ENCODE measurements around the gene MSANTD2.

The MSANTD2 gene

DNA sequence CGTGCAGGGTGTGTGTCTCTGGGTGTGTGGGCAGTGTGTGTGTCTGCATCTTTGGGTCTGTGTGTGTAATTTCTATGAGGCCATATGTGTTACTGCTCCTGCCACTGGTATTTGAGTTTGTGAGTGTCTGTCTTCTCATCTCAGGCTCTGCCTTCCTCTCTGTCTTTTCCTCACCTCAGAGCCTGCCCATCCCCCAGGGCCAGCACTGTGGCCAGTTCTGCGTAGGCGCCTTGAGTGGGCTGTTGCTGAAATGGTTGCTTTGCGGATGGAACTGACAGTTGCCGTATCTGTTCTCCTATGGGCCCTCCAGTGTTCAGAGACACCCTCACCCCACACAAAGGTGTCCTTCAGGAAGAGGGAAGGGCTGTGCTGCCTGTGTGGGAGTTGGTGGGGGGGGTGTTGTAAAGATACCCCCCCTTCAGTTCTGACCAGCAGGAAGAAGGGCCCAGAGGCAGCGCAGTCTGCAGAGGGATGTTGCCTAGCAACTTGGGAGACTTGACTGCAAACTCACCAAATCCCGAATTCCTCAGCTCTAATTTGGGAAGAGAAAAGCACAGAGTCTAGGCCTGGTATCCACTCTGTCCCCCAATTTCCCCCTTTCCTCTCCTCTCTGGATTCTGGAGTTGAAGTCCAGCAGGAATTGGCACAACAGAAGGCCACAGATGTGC is 62.4 kb downstream of the MSANTD2 start (continued):
- TF ChIP-seq, protein P1, sequence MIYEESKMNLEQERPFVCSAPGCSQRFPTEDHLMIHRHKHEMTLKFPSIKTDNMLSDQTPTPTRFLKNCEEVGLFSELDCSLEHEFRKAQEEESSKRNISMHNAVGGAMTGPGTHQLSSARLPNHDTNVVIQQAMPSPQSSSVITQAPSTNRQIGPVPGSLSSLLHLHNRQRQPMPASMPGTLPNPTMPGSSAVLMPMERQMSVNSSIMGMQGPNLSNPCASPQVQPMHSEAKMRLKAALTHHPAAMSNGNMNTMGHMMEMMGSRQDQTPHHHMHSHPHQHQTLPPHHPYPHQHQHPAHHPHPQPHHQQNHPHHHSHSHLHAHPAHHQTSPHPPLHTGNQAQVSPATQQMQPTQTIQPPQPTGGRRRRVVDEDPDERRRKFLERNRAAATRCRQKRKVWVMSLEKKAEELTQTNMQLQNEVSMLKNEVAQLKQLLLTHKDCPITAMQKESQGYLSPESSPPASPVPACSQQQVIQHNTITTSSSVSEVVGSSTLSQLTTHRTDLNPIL (CRISPR knock-in tag; IDR thresholded peaks at IDR 0.05; ENCODE audit: low read depth), result no peak
- TF ChIP-seq CSDC2 (CRISPR knock-in tag; IDR thresholded peaks at IDR 0.05) (no peak), SNAI2 (CRISPR knock-in tag; IDR thresholded peaks at IDR 0.05) (no peak), ISL1 (CRISPR knock-in tag; IDR thresholded peaks at IDR 0.05) (no peak), ZNF70 (CRISPR knock-in tag; IDR thresholded peaks at IDR 0.05) (no peak), PPARA (CRISPR knock-in tag; IDR thresholded peaks at IDR 0.05; ENCODE audit: borderline replicate concordance) (no peak), ZC3H10 (CRISPR knock-in tag; IDR thresholded peaks at IDR 0.05) (no peak)
- TF ChIP-seq, protein P2, sequence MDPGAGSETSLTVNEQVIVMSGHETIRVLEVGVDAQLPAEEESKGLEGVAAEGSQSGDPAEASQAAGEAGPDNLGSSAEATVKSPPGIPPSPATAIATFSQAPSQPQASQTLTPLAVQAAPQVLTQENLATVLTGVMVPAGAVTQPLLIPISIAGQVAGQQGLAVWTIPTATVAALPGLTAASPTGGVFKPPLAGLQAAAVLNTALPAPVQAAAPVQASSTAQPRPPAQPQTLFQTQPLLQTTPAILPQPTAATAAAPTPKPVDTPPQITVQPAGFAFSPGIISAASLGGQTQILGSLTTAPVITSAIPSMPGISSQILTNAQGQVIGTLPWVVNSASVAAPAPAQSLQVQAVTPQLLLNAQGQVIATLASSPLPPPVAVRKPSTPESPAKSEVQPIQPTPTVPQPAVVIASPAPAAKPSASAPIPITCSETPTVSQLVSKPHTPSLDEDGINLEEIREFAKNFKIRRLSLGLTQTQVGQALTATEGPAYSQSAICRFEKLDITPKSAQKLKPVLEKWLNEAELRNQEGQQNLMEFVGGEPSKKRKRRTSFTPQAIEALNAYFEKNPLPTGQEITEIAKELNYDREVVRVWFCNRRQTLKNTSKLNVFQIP (CRISPR knock-in tag; IDR thresholded peaks at IDR 0.05; ENCODE audit: borderline replicate concordance, low read depth), result no peak

DNA sequence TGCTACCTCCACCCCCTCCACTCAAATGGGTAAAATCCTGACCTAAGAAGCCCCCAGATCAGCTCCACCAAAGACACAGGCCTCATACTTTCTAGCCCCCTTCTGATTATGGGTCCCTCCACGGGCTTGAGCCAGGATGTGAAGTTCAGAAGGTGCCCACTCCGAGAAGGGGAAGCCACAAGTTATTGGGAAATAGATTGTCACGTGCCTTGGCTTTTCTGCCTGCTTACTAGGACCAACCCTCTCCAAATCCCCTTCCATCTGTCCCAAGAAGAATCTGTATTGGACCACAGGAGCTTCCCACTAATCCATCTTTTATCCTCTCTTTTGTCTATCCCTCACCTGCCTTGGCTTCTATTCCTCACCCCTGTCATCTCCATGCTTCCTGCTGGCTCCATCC is 63.5 kb downstream of the MSANTD2 start:
- TF ChIP-seq ESRRG (CRISPR knock-in tag; IDR thresholded peaks at IDR 0.05) (no peak), ARNTL (CRISPR knock-in tag; IDR thresholded peaks at IDR 0.05; ENCODE audit: borderline replicate concordance, low read depth) (no peak), GLIS3 (CRISPR knock-in tag; IDR thresholded peaks at IDR 0.05) (no peak), SNAI2 (CRISPR knock-in tag; IDR thresholded peaks at IDR 0.05) (no peak), TCF4 (CRISPR knock-in tag; IDR thresholded peaks at IDR 0.05; ENCODE audit: borderline replicate concordance) (no peak), ZNF8 (CRISPR knock-in tag; IDR thresholded peaks at IDR 0.05) (no peak), OSR1 (CRISPR knock-in tag; IDR thresholded peaks at IDR 0.05) (no peak), PPARA (CRISPR knock-in tag; IDR thresholded peaks at IDR 0.05; ENCODE audit: borderline replicate concordance) (no peak)
- no peak for ATAC-seq

DNA sequence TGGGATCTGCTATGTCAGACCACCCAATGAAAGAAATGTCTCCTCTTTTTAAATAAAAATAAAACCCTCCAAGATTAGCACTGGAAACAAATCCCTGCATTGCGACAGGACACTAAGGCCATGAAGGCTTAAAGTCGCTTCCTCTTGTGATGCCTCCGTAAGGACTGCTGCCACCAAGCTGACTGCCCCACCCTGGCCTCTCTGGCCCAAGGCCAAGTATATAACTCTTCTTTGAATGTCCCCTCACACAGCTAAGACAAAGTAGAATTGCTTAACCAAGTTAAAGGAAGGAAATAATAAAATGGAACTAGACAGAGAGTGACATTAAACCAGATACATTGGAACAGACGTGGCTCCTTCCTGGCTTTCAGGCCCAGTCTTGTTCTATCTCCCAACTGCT is 68.0 kb downstream of the MSANTD2 start:
- ATAC-seq, result no peak
- TF ChIP-seq TOX (CRISPR knock-in tag; IDR thresholded peaks at IDR 0.05; ENCODE audit: borderline replicate concordance) (no peak), ZNF70 (CRISPR knock-in tag; IDR thresholded peaks at IDR 0.05) (no peak), ZNF565 (CRISPR knock-in tag; conservative IDR thresholded peaks at IDR 0.05; ENCODE audit: low read depth) (no peak), OSR1 (CRISPR knock-in tag; IDR thresholded peaks at IDR 0.05) (no peak), ZFP3 (CRISPR knock-in tag; IDR thresholded peaks at IDR 0.05) (no peak), PPARA (CRISPR knock-in tag; IDR thresholded peaks at IDR 0.05; ENCODE audit: borderline replicate concordance) (no peak), ZC3H10 (CRISPR knock-in tag; IDR thresholded peaks at IDR 0.05) (no peak), GLIS3 (CRISPR knock-in tag; IDR thresholded peaks at IDR 0.05) (no peak), ZNF8 (CRISPR knock-in tag; IDR thresholded peaks at IDR 0.05) (no peak), BACH2 (CRISPR knock-in tag; IDR thresholded peaks at IDR 0.05; ENCODE audit: borderline replicate concordance) (no peak), ARNTL (CRISPR knock-in tag; IDR thresholded peaks at IDR 0.05; ENCODE audit: borderline replicate concordance, low read depth) (no peak), ISL1 (CRISPR knock-in tag; IDR thresholded peaks at IDR 0.05) (no peak), CSDC2 (CRISPR knock-in tag; IDR thresholded peaks at IDR 0.05) (no peak), RARB (CRISPR knock-in tag; IDR thresholded peaks at IDR 0.05) (no peak)
- TF ChIP-seq, protein P3, sequence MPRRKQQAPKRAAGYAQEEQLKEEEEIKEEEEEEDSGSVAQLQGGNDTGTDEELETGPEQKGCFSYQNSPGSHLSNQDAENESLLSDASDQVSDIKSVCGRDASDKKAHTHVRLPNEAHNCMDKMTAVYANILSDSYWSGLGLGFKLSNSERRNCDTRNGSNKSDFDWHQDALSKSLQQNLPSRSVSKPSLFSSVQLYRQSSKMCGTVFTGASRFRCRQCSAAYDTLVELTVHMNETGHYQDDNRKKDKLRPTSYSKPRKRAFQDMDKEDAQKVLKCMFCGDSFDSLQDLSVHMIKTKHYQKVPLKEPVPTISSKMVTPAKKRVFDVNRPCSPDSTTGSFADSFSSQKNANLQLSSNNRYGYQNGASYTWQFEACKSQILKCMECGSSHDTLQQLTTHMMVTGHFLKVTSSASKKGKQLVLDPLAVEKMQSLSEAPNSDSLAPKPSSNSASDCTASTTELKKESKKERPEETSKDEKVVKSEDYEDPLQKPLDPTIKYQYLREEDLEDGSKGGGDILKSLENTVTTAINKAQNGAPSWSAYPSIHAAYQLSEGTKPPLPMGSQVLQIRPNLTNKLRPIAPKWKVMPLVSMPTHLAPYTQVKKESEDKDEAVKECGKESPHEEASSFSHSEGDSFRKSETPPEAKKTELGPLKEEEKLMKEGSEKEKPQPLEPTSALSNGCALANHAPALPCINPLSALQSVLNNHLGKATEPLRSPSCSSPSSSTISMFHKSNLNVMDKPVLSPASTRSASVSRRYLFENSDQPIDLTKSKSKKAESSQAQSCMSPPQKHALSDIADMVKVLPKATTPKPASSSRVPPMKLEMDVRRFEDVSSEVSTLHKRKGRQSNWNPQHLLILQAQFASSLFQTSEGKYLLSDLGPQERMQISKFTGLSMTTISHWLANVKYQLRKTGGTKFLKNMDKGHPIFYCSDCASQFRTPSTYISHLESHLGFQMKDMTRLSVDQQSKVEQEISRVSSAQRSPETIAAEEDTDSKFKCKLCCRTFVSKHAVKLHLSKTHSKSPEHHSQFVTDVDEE (CRISPR knock-in tag; IDR thresholded peaks at IDR 0.05), result no peak
- TF ChIP-seq, protein P4, sequence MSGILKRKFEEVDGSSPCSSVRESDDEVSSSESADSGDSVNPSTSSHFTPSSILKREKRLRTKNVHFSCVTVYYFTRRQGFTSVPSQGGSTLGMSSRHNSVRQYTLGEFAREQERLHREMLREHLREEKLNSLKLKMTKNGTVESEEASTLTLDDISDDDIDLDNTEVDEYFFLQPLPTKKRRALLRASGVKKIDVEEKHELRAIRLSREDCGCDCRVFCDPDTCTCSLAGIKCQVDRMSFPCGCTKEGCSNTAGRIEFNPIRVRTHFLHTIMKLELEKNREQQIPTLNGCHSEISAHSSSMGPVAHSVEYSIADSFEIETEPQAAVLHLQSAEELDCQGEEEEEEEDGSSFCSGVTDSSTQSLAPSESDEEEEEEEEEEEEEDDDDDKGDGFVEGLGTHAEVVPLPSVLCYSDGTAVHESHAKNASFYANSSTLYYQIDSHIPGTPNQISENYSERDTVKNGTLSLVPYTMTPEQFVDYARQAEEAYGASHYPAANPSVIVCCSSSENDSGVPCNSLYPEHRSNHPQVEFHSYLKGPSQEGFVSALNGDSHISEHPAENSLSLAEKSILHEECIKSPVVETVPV (CRISPR knock-in tag; IDR thresholded peaks at IDR 0.05), result no peak
- TF ChIP-seq, protein P5, sequence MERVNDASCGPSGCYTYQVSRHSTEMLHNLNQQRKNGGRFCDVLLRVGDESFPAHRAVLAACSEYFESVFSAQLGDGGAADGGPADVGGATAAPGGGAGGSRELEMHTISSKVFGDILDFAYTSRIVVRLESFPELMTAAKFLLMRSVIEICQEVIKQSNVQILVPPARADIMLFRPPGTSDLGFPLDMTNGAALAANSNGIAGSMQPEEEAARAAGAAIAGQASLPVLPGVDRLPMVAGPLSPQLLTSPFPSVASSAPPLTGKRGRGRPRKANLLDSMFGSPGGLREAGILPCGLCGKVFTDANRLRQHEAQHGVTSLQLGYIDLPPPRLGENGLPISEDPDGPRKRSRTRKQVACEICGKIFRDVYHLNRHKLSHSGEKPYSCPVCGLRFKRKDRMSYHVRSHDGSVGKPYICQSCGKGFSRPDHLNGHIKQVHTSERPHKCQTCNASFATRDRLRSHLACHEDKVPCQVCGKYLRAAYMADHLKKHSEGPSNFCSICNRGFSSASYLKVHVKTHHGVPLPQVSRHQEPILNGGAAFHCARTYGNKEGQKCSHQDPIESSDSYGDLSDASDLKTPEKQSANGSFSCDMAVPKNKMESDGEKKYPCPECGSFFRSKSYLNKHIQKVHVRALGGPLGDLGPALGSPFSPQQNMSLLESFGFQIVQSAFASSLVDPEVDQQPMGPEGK (CRISPR knock-in tag; IDR thresholded peaks at IDR 0.05; ENCODE audit: borderline replicate concordance), result no peak
- TF ChIP-seq, protein P2 (CRISPR knock-in tag; IDR thresholded peaks at IDR 0.05; ENCODE audit: borderline replicate concordance, low read depth), result no peak
- TF ChIP-seq, protein P1 (CRISPR knock-in tag; IDR thresholded peaks at IDR 0.05; ENCODE audit: low read depth), result no peak

Data from SK-N-SH treated with all-trans-retinoic acid at 6 μM for 48 hours (cell line).